T-cell (primary cell): ENCODE results near the gene ABI1. TPM values are rescaled to one million over a fixed set of nuclear protein-coding genes. Genes with fewer than 3 reads are reported as not detected.

Experiments
- ATAC-seq, 4 experiments: fragments of 200-7000 bp in 3 of 4; fragments of 150-1000 bp in 1 of 4; cut with Tn5 transposase; replicated peaks in 1 of 4; 1 replicate in 3 of 4; 2 replicates in 1 of 4; pipeline ENCODE4 v1.10.0; 2021; ENCODE audit warnings: moderate library complexity in 3 of 4, mild to moderate bottlenecking in 2 of 4, moderate number of reproducible peaks in 1 of 4
- CTCF ChIA-PET, 2 donors: fragments of 300-600 bp; sonication (Branson Sonifier 250); formaldehyde crosslinking; loops; one replicate each; lab custom pipeline; 2022; ENCODE audit warnings: antibody characterized with exemption in 2 of 2; lab: Charles Lee
- POLR2A ChIA-PET, 2 donors: fragments of 300-600 bp; sonication (Branson Sonifier 250); formaldehyde crosslinking; loops; one replicate each; lab custom pipeline; 2022; ENCODE audit warnings: antibody characterized with exemption in 2 of 2; lab: Charles Lee
- DNase-seq, 35 experiments: peaks; one replicate each; pipeline versions ENCODE4 v3.0.0 to v3.0.0-alpha.2; 2013 to 2023
- H3K27ac ChIP-seq: one replicate; pipeline ENCODE4 v1.5.1; 2013; ENCODE audit warnings: low read length
- H3K27me3 ChIP-seq, 2 experiments: replicated peaks in 1 of 2; 1 replicate in 1 of 2; 2 replicates in 1 of 2; pipeline versions ENCODE4 v1.6.1 to v1.7.0; 2013; ENCODE audit warnings: low read length in 1 of 2, mixed read lengths in 1 of 2; ENCODE audit not compliant: control insufficient read depth in 2 of 2, insufficient read depth in 2 of 2; ENCODE audit errors: extremely low read depth in 1 of 2
- H3K36me3 ChIP-seq, 2 donors: 1 replicate in 1 of 2; 2 replicates in 1 of 2; pipeline versions ENCODE4 v1.6.1 to v1.7.0; 2013; ENCODE audit warnings: low read length in 1 of 2; ENCODE audit not compliant: control insufficient read depth in 2 of 2, insufficient read depth in 1 of 2; ENCODE audit errors: extremely low read depth in 1 of 2
- H3K4me1 ChIP-seq, 2 experiments: 1 replicate in 1 of 2; 2 replicates in 1 of 2; pipeline versions ENCODE4 v1.6.1 to v1.7.0; 2013; ENCODE audit warnings: low read length in 2 of 2, mixed read lengths in 1 of 2; ENCODE audit not compliant: insufficient read depth in 2 of 2, control insufficient read depth in 1 of 2; ENCODE audit errors: extremely low read depth in 1 of 2
- H3K4me3 ChIP-seq, 2 donors: 1 replicate in 1 of 2; 2 replicates in 1 of 2; pipeline versions ENCODE4 v1.5.1 to v1.7.0; 2013; ENCODE audit warnings: mild to moderate bottlenecking in 2 of 2, low read length in 1 of 2, moderate library complexity in 1 of 2; ENCODE audit not compliant: control insufficient read depth in 1 of 2; ENCODE audit errors: extremely low read depth in 1 of 2
- H3K9me3 ChIP-seq: 2 replicates; pipeline ENCODE4 v1.7.0; 2013
- H3K27ac Mint-ChIP-seq, 2 donors: one replicate each; pipeline ENCODE4 v1.8.0; 2020 to 2021; ENCODE audit warnings: mild to moderate bottlenecking in 2 of 2, mixed read lengths in 2 of 2
- H3K27me3 Mint-ChIP-seq, 2 donors: one replicate each; pipeline ENCODE4 v1.8.0; 2021 to 2022; ENCODE audit warnings: mixed read lengths in 2 of 2
- H3K36me3 Mint-ChIP-seq: one replicate; pipeline ENCODE4 v1.8.0; 2021; ENCODE audit warnings: mixed read lengths
- H3K4me1 Mint-ChIP-seq, 3 donors: one replicate each; pipeline ENCODE4 v1.8.0; 2020 to 2022; ENCODE audit warnings: mixed read lengths in 3 of 3, mild to moderate bottlenecking in 1 of 3
- H3K4me3 Mint-ChIP-seq, 3 donors: one replicate each; pipeline ENCODE4 v1.8.0; 2020 to 2022; ENCODE audit warnings: mild to moderate bottlenecking in 3 of 3, mixed read lengths in 3 of 3, moderate library complexity in 3 of 3
- H3K9me3 Mint-ChIP-seq, 3 donors: one replicate each; pipeline ENCODE4 v1.8.0; 2020 to 2022; ENCODE audit warnings: mixed read lengths in 3 of 3
- WGBS: methylation state at CpG from one replicate; pipeline ENCODE4 v1.1.5; 2013; ENCODE audit warnings: missing lambda C conversion rate; ENCODE audit not compliant: insufficient coverage; 5-methylcytosine and 5-hydroxymethylcytosine counted together
- total RNA-seq, 35 experiments: library from RNA in 6 of 35; stranded (reverse) in 6 of 35; fragments of 120-200 nt in 1 of 35; gene quantifications; one replicate each; pipeline versions ENCODE4 v1.2.1 to v1.2.4 and lab custom pipeline; 2013 to 2026

The ABI1 gene
- total RNA-seq, 5 donors from 2014 or later (not counting 1 experiment from before 2014, with no cell fraction given): 51.9 to 78.8 (median 60.0) TPM

DNA sequence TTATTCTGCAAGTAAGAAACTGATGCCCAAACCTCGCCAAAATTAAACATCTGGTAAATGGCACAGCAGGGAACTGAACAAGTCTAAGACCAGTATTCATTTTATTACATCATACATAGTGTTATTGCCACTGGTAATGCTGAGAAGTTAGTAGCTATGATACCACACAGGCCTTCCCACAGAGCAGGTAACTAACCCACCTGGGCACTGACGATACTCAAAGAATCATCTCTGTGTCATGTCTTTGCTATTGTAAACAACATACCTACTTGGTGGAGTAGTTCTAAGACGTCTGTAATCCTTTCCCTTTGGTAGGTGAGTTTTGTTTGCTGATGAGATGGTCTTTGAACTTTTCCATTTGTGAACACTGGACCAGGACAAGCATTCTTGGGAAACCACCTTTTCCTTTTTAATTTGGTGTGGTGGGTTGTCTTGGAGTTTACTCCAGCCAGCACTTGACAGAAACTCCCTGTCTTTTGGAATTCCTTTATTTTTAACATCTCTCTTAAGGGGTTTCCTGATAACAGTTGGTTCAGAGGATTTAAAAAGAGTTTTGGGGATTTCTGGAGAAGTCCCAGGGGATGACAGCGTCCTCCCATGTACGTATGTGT lies 122.4 kb downstream of the ABI1 start:
- no peaks in the 10 kb centered on the region for H3K9me3 Mint-ChIP-seq
- no peak for DNase-seq
- ChIA-PET POLR2A (no interaction called here), CTCF (interaction anchor here in 1 of 2 donors (1.5 kb wide), 1 partner anchor 13 kb away, joined by 5 read pairs; no protein-coding TSS in a partner anchor)
- H3K4me1 Mint-ChIP-seq: peaks cover 8 to 25% (median 11%) of the 10 kb centered on the region in 3 donors
- peaks cover 0 to 8% of the 10 kb centered on the region in 2 experiments for H3K4me1 ChIP-seq
- no peak overlapping the region for H3K4me3 Mint-ChIP-seq
- H3K9me3 ChIP-seq: no peaks in the 10 kb centered on the region
- H3K27ac ChIP-seq: peak overlapping the region; percentile 30
- ATAC-seq: peak in 1 of 4 experiments; percentile 42
- peaks cover 3 to 27% of the 10 kb centered on the region in 2 donors for H3K36me3 ChIP-seq
- no peaks in the 10 kb centered on the region for H3K27me3 Mint-ChIP-seq
- WGBS: no CpG with 5 or more reads among the region's 5 CpGs
- peak overlapping the region; percentile 59 to 70 for H3K27ac Mint-ChIP-seq
- H3K4me3 ChIP-seq: no peak overlapping the region
- H3K36me3 Mint-ChIP-seq: peaks cover 18% of the 10 kb centered on the region
- no peaks in the 10 kb centered on the region for H3K27me3 ChIP-seq

DNA sequence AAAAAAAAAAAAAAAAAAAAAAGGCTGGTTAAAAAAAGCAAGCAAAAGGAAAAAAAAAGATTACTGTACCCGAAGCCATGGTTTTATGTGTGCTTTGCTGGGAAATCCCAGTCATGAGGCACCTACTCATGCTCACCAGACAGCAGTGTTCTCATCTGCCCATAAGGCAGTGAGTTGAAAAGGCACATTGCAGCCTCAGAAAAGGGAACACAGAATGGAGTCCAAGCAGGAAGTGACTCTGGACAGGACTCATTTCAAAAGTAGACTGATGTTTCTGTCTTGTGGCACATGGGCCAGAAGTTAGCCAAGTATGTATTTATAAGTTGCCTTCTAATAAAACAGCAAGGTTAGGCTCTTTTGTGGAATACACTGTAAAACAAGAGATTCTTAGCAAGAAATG lies 123.0 kb downstream of the ABI1 start:
- peaks cover 8 to 25% (median 11%) of the 10 kb centered on the region in 3 donors for H3K4me1 Mint-ChIP-seq
- Histone ChIP-seq H3K27me3 (no peaks in the 10 kb centered on the region), H3K4me1 (peaks cover 0 to 8% of the 10 kb centered on the region in 2 experiments), H3K9me3 (no peaks in the 10 kb centered on the region), H3K27ac (peak overlapping the region; percentile 28), H3K4me3 (no peak overlapping the region), H3K36me3 (peaks cover 3 to 21% of the 10 kb centered on the region in 2 donors)
- peak in 2 of 35 experiments; percentile 15 to 50 for DNase-seq
- WGBS: no CpG with 5 or more reads among the region's 1 CpG
- peaks cover 14% of the 10 kb centered on the region for H3K36me3 Mint-ChIP-seq
- H3K9me3 Mint-ChIP-seq: no peaks in the 10 kb centered on the region
- H3K4me3 Mint-ChIP-seq: no peak overlapping the region
- peak overlapping the region; percentile 59 to 70 for H3K27ac Mint-ChIP-seq
- no peaks in the 10 kb centered on the region for H3K27me3 Mint-ChIP-seq
- peak in 1 of 4 experiments; percentile 63 for ATAC-seq
- ChIA-PET CTCF (interaction anchor here in 1 of 2 donors (1.5 kb wide), 1 partner anchor 12 kb away, joined by 5 read pairs; no protein-coding TSS in a partner anchor), POLR2A (no interaction called here)

GRCh38 chr10:26735435-26735834 lies 125.3 kb downstream of the ABI1 start:
- H3K4me1 Mint-ChIP-seq: peaks cover 8 to 18% (median 11%) of the 10 kb centered on the region in 3 donors
- H3K9me3 Mint-ChIP-seq: no peaks in the 10 kb centered on the region
- H3K9me3 ChIP-seq: no peaks in the 10 kb centered on the region
- CTCF ChIA-PET: no interaction called here
- ATAC-seq (no peak), DNase-seq (no peak)
- H3K36me3 ChIP-seq: peaks cover 8 to 21% of the 10 kb centered on the region in 2 donors
- POLR2A ChIA-PET: interaction anchor here in 1 of 2 donors (0.5 kb wide), 1 partner anchor 20 kb away, joined by 9 read pairs; no protein-coding TSS in a partner anchor
- whole genome bisulfite sequencing: 100% methylated on average over 1 of the region's 4 CpGs
- peak overlapping the region in 1 of 2 donors; percentile 5 for H3K27ac Mint-ChIP-seq
- no peaks in the 10 kb centered on the region for H3K27me3 ChIP-seq
- H3K36me3 Mint-ChIP-seq: peaks cover 8% of the 10 kb centered on the region
- H3K27me3 Mint-ChIP-seq: no peaks in the 10 kb centered on the region
- H3K4me1 ChIP-seq: peaks cover 0 to 8% of the 10 kb centered on the region in 2 experiments
- H3K4me3 Mint-ChIP-seq: no peak overlapping the region
- no peak overlapping the region for H3K4me3 ChIP-seq
- no peak overlapping the region for H3K27ac ChIP-seq

DNA sequence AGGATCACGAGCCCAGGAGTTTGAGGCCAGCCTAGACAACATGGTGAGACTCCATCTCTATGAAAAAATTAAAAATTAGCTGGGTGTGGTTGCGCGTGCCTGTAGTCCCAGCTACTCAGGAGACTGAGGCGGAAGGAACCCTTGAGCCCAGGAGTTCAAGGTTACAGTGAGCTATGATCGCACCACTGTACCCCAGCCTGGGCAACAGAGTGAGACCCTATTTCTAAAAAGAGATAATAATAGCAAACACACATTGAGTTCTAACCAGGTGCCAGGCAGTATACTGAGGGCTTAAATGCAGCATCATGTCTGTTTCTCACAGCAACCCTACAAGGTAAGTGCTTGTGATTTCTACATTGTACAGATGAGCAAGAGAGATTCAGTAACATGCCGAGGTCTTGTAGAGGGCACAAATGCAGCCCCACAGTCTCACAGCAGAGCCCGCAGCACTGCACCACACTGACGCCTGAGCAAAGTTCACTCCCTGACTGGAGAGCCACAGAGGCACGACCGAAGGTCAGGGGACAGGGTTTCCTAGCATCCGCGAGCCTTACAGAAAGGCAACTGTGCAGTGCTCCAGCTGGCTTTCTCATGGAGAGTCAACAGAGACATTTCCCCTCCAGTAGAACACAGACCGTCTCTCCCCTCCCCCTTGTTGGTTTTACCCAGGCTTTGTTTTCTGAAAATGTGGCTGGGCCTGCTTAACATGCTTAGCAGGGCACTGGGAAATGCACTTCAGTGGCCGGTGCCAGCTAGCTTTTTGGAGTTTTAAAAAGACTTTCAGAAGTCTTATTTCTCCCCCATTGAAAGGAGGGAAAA lies 126.8 kb downstream of the ABI1 start:
- ChIA-PET POLR2A (interaction anchor here in 1 of 2 donors (0.6 kb wide), 1 partner anchor 10 kb away, joined by 3 read pairs; no protein-coding TSS in a partner anchor), CTCF (interaction anchor here in 1 of 2 donors (0.8 to 1.2 kb wide), 2 partner anchors 8 to 316 kb away, joined by 3 to 4 read pairs; no protein-coding TSS in a partner anchor)
- DNase-seq (no peak), ATAC-seq (no peak)
- Mint-ChIP-seq H3K27ac (no peak overlapping the region), H3K4me3 (no peak overlapping the region), H3K4me1 (peaks cover 1 to 9% (median 4%) of the 10 kb centered on the region in 3 donors), H3K27me3 (no peaks in the 10 kb centered on the region), H3K36me3 (peaks cover 11% of the 10 kb centered on the region), H3K9me3 (no peaks in the 10 kb centered on the region)
- Histone ChIP-seq H3K36me3 (peaks cover 8 to 19% of the 10 kb centered on the region in 2 donors), H3K27me3 (no peaks in the 10 kb centered on the region), H3K4me3 (no peak overlapping the region), H3K9me3 (no peaks in the 10 kb centered on the region), H3K27ac (no peak overlapping the region), H3K4me1 (peaks cover 0 to 5% of the 10 kb centered on the region in 2 experiments)
- 98% methylated on average over 8 of the region's 14 CpGs for WGBS

DNA sequence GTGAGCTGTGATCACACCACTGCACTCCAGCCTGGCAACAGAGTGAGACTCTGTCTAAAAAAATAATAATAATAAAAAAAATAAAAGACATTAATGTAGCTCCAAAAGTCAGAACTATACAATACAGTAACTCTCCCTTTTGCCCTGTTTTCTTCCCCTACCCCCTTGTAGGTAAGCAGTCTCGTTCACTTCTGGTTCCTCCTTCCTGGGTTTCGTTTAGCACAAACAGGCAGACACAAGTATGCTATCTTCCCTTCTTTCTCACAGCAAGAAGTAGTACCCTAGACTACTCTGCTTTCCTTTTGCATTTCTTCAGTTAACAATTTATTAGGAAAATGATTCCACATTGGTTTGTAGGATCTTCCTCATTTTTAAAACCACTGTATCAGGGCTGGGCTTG lies 130.2 kb downstream of the ABI1 start:
- CTCF ChIA-PET: no interaction called here
- no CpG with 5 or more reads among the region's 2 CpGs for WGBS
- peaks cover 5 to 19% of the 10 kb centered on the region in 2 donors for H3K36me3 ChIP-seq

GRCh38 chr10:26729395-26729794 lies 131.4 kb downstream of the ABI1 start:
- H3K4me1 ChIP-seq: no peaks in the 10 kb centered on the region
- 100% methylated on average over 1 of the region's 4 CpGs for WGBS
- no peak overlapping the region for H3K4me3 Mint-ChIP-seq
- no peaks in the 10 kb centered on the region for H3K9me3 Mint-ChIP-seq
- H3K9me3 ChIP-seq: no peaks in the 10 kb centered on the region
- peaks cover 3 to 5% (median 4%) of the 10 kb centered on the region in 3 donors for H3K4me1 Mint-ChIP-seq
- ATAC-seq: no peak
- H3K36me3 ChIP-seq: peaks cover 5 to 16% of the 10 kb centered on the region in 2 donors
- no peak overlapping the region for H3K27ac ChIP-seq
- peaks cover 22% of the 10 kb centered on the region for H3K36me3 Mint-ChIP-seq
- ChIA-PET CTCF (interaction anchor here in 1 of 2 donors (0.7 kb wide), 1 partner anchor 57 kb away, joined by 3 read pairs; no protein-coding TSS in a partner anchor), POLR2A (no interaction called here)
- no peaks in the 10 kb centered on the region for H3K27me3 Mint-ChIP-seq
- H3K4me3 ChIP-seq: no peak overlapping the region
- no peak overlapping the region for H3K27ac Mint-ChIP-seq
- DNase-seq: no peak
- H3K27me3 ChIP-seq: no peaks in the 10 kb centered on the region

More for the DNA sequence above, 130.2 kb downstream of the ABI1 start:
- Mint-ChIP-seq H3K27me3 (no peaks in the 10 kb centered on the region), H3K9me3 (no peaks in the 10 kb centered on the region), H3K4me3 (no peak overlapping the region), H3K36me3 (peaks cover 19% of the 10 kb centered on the region), H3K27ac (no peak overlapping the region), H3K4me1 (peaks cover 3 to 5% (median 4%) of the 10 kb centered on the region in 3 donors)
- no peak overlapping the region for H3K27ac ChIP-seq
- DNase-seq (no peak), ATAC-seq (no peak)
- H3K4me1 ChIP-seq: no peaks in the 10 kb centered on the region
- no peak overlapping the region for H3K4me3 ChIP-seq
- POLR2A ChIA-PET: interaction anchor here in 1 of 2 donors (0.6 kb wide), 1 partner anchor 169 kb away, joined by 3 read pairs; no protein-coding TSS in a partner anchor
- H3K9me3 ChIP-seq: no peaks in the 10 kb centered on the region
- no peaks in the 10 kb centered on the region for H3K27me3 ChIP-seq
